Endodermal cell (in vitro differentiated cells): ENCODE results near the gene COLEC12. TPM values are rescaled to one million over a fixed set of nuclear protein-coding genes. Genes with fewer than 3 reads are reported as not detected.

ENCODE experiments used
- DNase-seq: peaks from one replicate; pipeline ENCODE4 v3.0.0-alpha.2; 2017
- H3K27ac ChIP-seq: 2 replicates; pipeline ENCODE4 v1.5.1; 2013; ENCODE audit warnings: mild to moderate bottlenecking, low read depth, low read length, moderate library complexity
- H3K27me3 ChIP-seq: 2 replicates; pipeline ENCODE4 v1.6.1; 2013; ENCODE audit warnings: mild to moderate bottlenecking, low read length, moderate library complexity; ENCODE audit not compliant: insufficient read depth, control insufficient read depth, poor library complexity, severe bottlenecking
- H3K36me3 ChIP-seq: 2 replicates; pipeline ENCODE4 v1.7.0; 2013; ENCODE audit warnings: mild to moderate bottlenecking, low read length, moderate library complexity; ENCODE audit not compliant: control insufficient read depth, insufficient read depth
- H3K4me1 ChIP-seq: one replicate; pipeline ENCODE4 v1.7.0; 2013; ENCODE audit warnings: low read length; ENCODE audit not compliant: control insufficient read depth, insufficient read depth
- H3K4me3 ChIP-seq: 2 replicates; pipeline ENCODE4 v1.5.1; 2013; ENCODE audit warnings: mild to moderate bottlenecking, low read length, moderate library complexity
- H3K9ac ChIP-seq: 2 replicates; pipeline ENCODE4 v1.6.1; 2013; ENCODE audit warnings: mild to moderate bottlenecking, low read length, moderate library complexity; ENCODE audit not compliant: poor library complexity, severe bottlenecking; ENCODE audit errors: extremely low read depth
- H3K9me3 ChIP-seq: 2 replicates; pipeline ENCODE4 v1.6.1; 2013; ENCODE audit warnings: mild to moderate bottlenecking, low read length, moderate library complexity; ENCODE audit not compliant: control insufficient read depth
- H3K27ac Mint-ChIP-seq: 2 replicates; pipeline ENCODE4 v1.8.0; 2020; ENCODE audit warnings: mixed read lengths
- H3K27me3 Mint-ChIP-seq: 2 replicates; pipeline ENCODE4 v1.8.0; 2021; ENCODE audit warnings: mild to moderate bottlenecking, mixed read lengths; ENCODE audit not compliant: insufficient read depth
- H3K36me3 Mint-ChIP-seq: 2 replicates; pipeline ENCODE4 v1.8.0; 2020; ENCODE audit warnings: low read depth, mixed read lengths
- H3K4me1 Mint-ChIP-seq: 2 replicates; pipeline ENCODE4 v1.8.0; 2020; ENCODE audit warnings: mixed read lengths
- H3K4me3 Mint-ChIP-seq: 2 replicates; pipeline ENCODE4 v1.8.0; 2020; ENCODE audit warnings: mild to moderate bottlenecking, moderate library complexity, mixed read lengths
- H3K9me3 Mint-ChIP-seq: 2 replicates; pipeline ENCODE4 v1.8.0; 2020; ENCODE audit warnings: mild to moderate bottlenecking, mixed read lengths
- CTCF ChIP-seq: fragments of 200-600 bp; sonication (generic); conservative IDR thresholded peaks from 2 replicates; pipeline ENCODE4 v1.5.0; 2021; ENCODE audit warnings: antibody characterized with exemption, mild to moderate bottlenecking
- WGBS, 2 experiments: methylation state at CpG; one replicate each; pipeline versions ENCODE4 v1.1.5 to v1.1.7; 2013; ENCODE audit warnings: missing lambda C conversion rate in 2 of 2, mixed read lengths in 1 of 2; ENCODE audit not compliant: insufficient coverage in 1 of 2, insufficient read length in 1 of 2; 5-methylcytosine and 5-hydroxymethylcytosine counted together
- total RNA-seq, 2 donors: library from RNA; stranded (reverse); fragmentation: NEBNext Ultra II Directional in 1 of 2; extraction: Animal tissue kit (Norgen Biotek cat#: 25700) in 1 of 2; gene quantifications; 2 replicates in 1 of 2; 3 replicates in 1 of 2; pipeline ENCODE4 v1.2.1, GENCODE V29; 2021

COLEC12 gene
- total RNA-seq, 2 donors from 2014 or later = 123 TPM

GRCh38 chr18:508835-509234 is 8.3 kb upstream of the COLEC12 start:
- Mint-ChIP-seq H3K27me3 (peaks cover 18% of the 10 kb centered on the region), H3K4me1 (no peaks in the 10 kb centered on the region), H3K4me3 (no peak overlapping the region), H3K27ac (no peak overlapping the region), H3K36me3 (peaks cover 2% of the 10 kb centered on the region), H3K9me3 (peaks cover 22% of the 10 kb centered on the region)
- no peaks in the 10 kb centered on the region for H3K27me3 ChIP-seq
- no peak overlapping the region for H3K27ac ChIP-seq
- TF ChIP-seq CTCF = no peak
- peaks cover 14% of the 10 kb centered on the region for H3K9me3 ChIP-seq
- DNase-seq = no peak
- H3K9ac ChIP-seq = no peak overlapping the region
- WGBS, 2 experiments = 91% methylated on average over 1 of the region's 3 CpGs; no CpG with 5 or more reads in 1 of the 2 experiments
- no peaks in the 10 kb centered on the region for H3K4me1 ChIP-seq
- H3K4me3 ChIP-seq = no peak overlapping the region
- H3K36me3 ChIP-seq = no peaks in the 10 kb centered on the region

GRCh38 chr18:507636-508035 is 7.1 kb upstream of the COLEC12 start:
- no peak overlapping the region for H3K4me3 Mint-ChIP-seq
- no peak overlapping the region for H3K27ac ChIP-seq
- no peak for TF ChIP-seq CTCF
- peaks cover 2% of the 10 kb centered on the region for H3K36me3 Mint-ChIP-seq
- no peak for DNase-seq
- H3K4me1 ChIP-seq = no peaks in the 10 kb centered on the region
- H3K27me3 Mint-ChIP-seq = peaks cover 29% of the 10 kb centered on the region
- no peak overlapping the region for H3K9ac ChIP-seq
- H3K4me1 Mint-ChIP-seq = no peaks in the 10 kb centered on the region
- no peak overlapping the region for H3K4me3 ChIP-seq
- H3K27me3 ChIP-seq = no peaks in the 10 kb centered on the region
- H3K27ac Mint-ChIP-seq = no peak overlapping the region
- H3K36me3 ChIP-seq = no peaks in the 10 kb centered on the region
- H3K9me3 Mint-ChIP-seq = peaks cover 12% of the 10 kb centered on the region
- WGBS, 2 experiments = 94 to 95% methylated on average over 3 of the region's 3 CpGs
- peaks cover 6% of the 10 kb centered on the region for H3K9me3 ChIP-seq

GRCh38 chr18:506801-507200 is 6.3 kb upstream of the COLEC12 start:
- Mint-ChIP-seq H3K4me1 (no peaks in the 10 kb centered on the region), H3K27me3 (peaks cover 37% of the 10 kb centered on the region), H3K4me3 (no peak overlapping the region), H3K36me3 (peaks cover 2% of the 10 kb centered on the region), H3K9me3 (peaks cover 7% of the 10 kb centered on the region), H3K27ac (no peak overlapping the region)
- peaks cover 6% of the 10 kb centered on the region for H3K9me3 ChIP-seq
- no peaks in the 10 kb centered on the region for H3K4me1 ChIP-seq
- WGBS, 2 experiments = 73 to 90% methylated on average over 4 of the region's 4 CpGs
- no peak for TF ChIP-seq CTCF
- H3K27ac ChIP-seq = no peak overlapping the region
- DNase-seq = no peak
- no peak overlapping the region for H3K9ac ChIP-seq
- H3K4me3 ChIP-seq = no peak overlapping the region
- H3K36me3 ChIP-seq = no peaks in the 10 kb centered on the region
- H3K27me3 ChIP-seq = no peaks in the 10 kb centered on the region
